GM18858 (cell line): ENCODE results near the gene IFI27L2.

ENCODE experiments used
- ATAC-seq: cut with Tn5 transposase; IDR thresholded peaks from one replicate; pipeline ENCODE4 v1.9.1; 2021; ENCODE audit not compliant: unreplicated experiment

IFI27L2 gene

GRCh38 chr14:94103554-94104150, 25.8 kb downstream of the IFI27L2 start:
- ATAC-seq: no peak

GRCh38 chr14:94102768-94103482, 26.5 kb downstream of the IFI27L2 start:
- no peak for ATAC-seq

DNA sequence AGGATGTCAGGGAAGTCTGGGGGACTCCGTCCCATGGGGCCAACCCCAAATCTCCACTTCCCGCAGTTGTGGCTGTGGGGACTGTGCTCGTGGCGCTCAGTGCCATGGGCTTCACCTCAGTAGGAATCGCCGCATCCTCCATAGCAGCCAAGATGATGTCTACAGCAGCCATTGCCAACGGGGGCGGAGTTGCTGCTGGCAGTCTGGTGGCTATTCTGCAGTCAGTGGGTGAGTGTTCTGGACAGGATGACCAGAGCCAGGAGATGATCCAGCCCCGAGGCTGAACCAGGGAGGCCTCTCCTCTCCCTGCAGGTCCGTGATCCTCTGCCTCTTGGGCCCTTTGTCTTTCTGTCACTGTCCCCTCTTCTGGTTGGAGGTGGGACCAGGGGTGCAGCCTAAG, 27.7 kb downstream of the IFI27L2 start:
- no peak for ATAC-seq

DNA sequence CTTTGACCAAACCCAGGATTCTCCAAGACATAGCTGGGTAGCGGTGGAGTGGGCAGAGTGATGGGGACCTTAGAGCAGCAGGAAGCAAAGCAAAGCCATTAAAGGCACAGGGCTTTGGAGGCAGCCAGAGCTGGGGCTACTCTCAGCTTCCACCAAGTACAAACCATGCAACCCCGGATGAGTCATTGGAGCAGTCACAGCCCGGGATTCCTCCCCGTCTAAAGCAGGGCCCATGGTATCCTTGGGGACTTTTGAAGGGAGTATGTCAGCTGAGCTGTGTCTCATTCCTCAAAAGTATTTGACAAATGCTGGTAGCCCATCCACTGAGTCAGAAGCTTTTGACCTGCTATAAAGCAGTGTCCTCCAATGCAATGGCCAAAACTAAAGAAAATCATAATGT, 28.6 kb downstream of the IFI27L2 start:
- no peak for ATAC-seq

GRCh38 chr14:94099006-94099405, 30.4 kb downstream of the IFI27L2 start:
- no peak for ATAC-seq

DNA sequence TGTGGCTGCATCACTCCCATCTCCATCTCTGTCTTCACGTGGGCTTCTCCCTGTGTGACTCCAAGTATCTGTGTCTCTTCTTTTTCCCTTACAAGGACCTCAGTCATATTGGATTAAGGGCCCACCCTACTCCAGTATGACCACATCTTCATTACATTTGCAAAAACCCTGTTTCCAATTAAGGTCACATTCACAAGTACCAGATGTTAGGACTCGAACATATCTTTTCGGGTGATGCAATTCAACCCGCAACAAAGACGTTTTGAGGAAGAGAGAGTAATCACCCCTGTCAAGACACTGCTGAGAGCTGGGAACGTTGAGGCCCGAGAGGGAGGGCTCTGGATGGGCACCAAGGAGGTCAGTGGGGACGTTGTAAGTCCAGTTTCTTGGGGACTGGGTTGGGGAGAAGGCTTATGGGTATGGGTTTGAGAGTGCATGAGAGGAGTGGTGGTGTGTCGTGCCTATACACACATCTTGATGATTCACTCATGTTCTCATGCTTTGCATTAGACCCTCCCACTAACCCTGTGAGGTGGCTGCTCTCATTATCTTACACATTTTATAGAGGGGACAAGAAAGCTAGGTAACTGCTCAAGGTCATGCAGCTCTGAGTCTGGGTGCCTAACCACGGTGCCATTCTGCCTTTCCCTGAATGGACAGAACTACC, 30.9 kb downstream of the IFI27L2 start:
- no peak for ATAC-seq

DNA sequence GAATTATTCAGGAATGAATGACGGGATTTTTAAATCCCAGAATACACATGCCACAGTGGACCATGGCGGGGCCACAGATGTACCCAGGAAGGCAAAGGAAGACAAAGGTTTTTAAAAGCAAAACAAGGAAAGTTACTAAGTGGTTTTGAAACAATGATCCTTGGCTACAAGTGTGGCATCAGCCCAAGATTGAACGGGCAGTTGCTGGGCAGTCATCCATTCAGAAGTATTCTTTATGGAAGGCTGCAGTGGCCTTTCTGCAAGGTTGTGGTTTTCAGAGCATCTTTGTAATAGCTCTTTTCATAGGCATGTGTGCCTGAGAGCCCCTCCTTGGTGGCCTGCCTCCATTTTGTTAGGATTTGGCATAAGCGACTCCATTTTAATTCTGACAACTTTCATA, 32.3 kb downstream of the IFI27L2 start:
- no peak for ATAC-seq

DNA sequence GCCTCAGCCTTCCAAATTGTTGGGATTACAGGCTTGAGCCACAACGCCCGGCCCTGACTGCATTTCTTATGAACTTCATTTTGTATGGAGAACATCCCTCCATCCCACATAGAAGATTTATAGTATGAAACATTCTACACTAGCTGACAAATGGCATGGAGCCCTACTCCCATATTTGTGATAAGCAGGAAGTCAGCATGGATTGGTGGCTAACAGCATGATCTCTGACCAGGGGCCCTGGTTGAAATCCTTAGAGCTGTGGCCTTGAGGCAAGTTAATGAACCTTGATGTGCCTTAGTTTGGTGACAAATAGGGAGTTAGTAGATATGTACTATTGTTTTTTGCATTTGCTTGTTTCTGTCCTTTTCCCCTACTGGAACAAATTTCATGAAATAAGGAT, 36.0 kb downstream of the IFI27L2 start:
- ATAC-seq: no peak

GRCh38 chr14:94089479-94089878, 39.9 kb downstream of the IFI27L2 start:
- ATAC-seq: no peak

DNA sequence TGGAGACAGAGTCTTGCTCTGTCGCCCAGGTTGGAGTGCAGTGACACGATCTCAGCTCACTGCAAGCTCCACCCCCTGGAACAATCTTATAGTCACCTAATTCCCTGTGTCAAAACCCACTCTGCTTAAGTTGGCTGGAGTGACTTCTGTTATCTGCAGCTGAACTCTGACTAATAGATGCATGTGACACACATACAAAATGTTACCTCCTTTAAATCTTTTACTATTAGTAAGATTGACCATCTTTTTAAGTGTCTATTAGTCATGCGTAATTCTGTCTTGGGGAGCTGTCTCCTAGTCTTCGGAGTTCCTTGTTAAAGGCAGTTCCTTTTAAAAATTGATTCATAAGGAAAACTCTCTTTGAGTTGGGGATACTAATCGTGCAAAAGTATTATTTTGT, 40.9 kb downstream of the IFI27L2 start:
- no peak for ATAC-seq

DNA sequence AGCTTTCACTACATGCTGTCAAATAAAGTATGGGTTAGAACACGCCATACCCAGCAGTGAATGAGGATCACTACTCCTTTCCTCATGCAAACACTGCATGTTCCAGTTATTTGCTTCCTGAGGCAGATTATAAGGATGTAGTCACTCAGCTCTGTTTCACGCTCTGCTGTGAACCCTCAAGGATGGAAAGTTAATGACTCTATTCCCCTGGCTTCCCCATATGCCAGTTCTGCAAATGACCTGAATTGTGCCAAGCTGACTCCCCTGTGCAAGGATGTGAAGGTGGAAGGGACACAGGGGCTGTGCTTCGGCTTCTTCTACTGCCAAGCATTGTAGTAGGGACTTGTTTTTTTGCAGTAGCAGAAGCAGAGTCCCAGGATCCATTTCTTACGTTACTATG, 41.5 kb downstream of the IFI27L2 start:
- no peak for ATAC-seq

DNA sequence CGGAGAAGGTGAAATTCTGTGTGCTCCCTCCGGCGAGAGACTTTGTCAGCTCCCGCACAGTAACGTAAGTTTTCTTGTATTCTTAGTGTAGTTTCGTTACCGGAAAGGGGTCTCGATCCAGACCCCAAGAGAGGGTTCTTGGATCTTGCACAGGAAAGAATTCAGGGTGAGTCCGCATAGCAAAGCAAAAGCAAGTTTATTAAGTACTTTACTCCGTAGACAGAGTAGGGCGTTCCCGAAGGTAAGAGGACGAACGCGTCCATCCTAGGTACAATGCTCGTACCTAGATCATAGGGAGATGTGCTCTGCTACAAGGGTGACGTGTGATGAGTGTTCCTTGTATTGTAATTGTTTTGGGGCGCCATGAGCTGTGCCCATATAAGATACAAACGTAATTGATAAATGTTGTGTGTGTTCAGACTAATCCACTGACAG, 48.0 kb downstream of the IFI27L2 start:
- ATAC-seq: peak; percentile 17

GRCh38 chr14:94080621-94081385, 48.6 kb downstream of the IFI27L2 start, which contains the start of the genes DDX24 and IFI27L1:
DDX24 (minus strand) TSS chr14:94081202; CDS start chr14:94079742, 1,460 bp downstream.
IFI27L1 (plus strand) TSS chr14:94081310; CDS start chr14:94096938, 15,628 bp downstream.
- peak; percentile 97 for ATAC-seq

GRCh38 chr14:94079891-94080620, 49.3 kb downstream of the IFI27L2 start:
- no peak for ATAC-seq

GRCh38 chr14:94077823-94078222, 51.6 kb downstream of the IFI27L2 start:
- no peak for ATAC-seq
